ENCODE results near the gene TMEM63C. TPM values are rescaled to one million over a fixed set of nuclear protein-coding genes. Genes with fewer than 3 reads are reported as not detected.

The TMEM63C gene
- total RNA-seq, 1 experiment from 2014 or later: 0.13 TPM

DNA sequence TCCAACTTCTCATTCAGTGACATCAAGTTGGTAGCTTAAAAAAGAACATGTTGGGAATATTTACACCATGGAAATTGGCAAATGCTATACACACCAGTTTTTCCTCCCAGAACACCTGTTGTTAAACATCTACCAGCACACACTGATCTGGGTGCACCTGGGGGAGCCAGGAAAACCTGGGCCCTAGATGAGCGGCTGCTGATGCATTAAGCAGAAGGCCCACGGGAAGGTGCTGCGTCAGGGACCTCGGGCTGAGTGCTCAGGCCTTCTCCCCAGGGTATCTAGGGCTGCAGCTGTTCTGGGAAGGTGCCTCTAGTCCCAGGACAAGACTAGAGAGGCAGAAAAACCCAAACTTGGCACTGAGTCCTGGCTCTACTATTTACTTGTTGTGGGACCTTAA, 92.2 kb downstream of the TMEM63C start:
- Histone ChIP-seq H3K27me3 (replicated peaks; ENCODE audit: insufficient read depth, low read depth, low read length, poor library complexity) (peaks cover 28% of the 10 kb centered on the region), H3K4me3 (ENCODE audit: low read depth, low read length, poor library complexity, severe bottlenecking) (no peak overlapping the region), H3K4me1 (ENCODE audit: insufficient read depth, low read length, poor library complexity, severe bottlenecking) (no peaks in the 10 kb centered on the region), H3K9me3 (ENCODE audit: low read depth, low read length, poor library complexity, severe bottlenecking) (no peaks in the 10 kb centered on the region), H3K36me3 (ENCODE audit: insufficient read depth, low read length, poor library complexity, severe bottlenecking) (no peaks in the 10 kb centered on the region), H3K27ac (ENCODE audit: low read depth, low read length, poor library complexity, severe bottlenecking) (no peak overlapping the region)
- no TSS peak for BruUV-seq (replicated peaks)
- POLR2A ChIA-PET (ENCODE audit: low non-redundant PET): no interaction called here
- intact Hi-C loops (cut with micrococcal nuclease; ENCODE audit: unreplicated experiment): no loop called here
- TF ChIP-seq EZH2 (IDR thresholded peaks at IDR 0.05; ENCODE audit: borderline replicate concordance, low read depth, low read length, poor library complexity, severe bottlenecking): no peak
- TF ChIP-seq, protein P1, sequence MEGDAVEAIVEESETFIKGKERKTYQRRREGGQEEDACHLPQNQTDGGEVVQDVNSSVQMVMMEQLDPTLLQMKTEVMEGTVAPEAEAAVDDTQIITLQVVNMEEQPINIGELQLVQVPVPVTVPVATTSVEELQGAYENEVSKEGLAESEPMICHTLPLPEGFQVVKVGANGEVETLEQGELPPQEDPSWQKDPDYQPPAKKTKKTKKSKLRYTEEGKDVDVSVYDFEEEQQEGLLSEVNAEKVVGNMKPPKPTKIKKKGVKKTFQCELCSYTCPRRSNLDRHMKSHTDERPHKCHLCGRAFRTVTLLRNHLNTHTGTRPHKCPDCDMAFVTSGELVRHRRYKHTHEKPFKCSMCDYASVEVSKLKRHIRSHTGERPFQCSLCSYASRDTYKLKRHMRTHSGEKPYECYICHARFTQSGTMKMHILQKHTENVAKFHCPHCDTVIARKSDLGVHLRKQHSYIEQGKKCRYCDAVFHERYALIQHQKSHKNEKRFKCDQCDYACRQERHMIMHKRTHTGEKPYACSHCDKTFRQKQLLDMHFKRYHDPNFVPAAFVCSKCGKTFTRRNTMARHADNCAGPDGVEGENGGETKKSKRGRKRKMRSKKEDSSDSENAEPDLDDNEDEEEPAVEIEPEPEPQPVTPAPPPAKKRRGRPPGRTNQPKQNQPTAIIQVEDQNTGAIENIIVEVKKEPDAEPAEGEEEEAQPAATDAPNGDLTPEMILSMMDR (conservative IDR thresholded peaks at IDR 0.05; ENCODE audit: low read depth, low read length): no peak
- no peak for DNase-seq (ENCODE audit: low spot score)
- CTCF ChIA-PET: no interaction called here

DNA sequence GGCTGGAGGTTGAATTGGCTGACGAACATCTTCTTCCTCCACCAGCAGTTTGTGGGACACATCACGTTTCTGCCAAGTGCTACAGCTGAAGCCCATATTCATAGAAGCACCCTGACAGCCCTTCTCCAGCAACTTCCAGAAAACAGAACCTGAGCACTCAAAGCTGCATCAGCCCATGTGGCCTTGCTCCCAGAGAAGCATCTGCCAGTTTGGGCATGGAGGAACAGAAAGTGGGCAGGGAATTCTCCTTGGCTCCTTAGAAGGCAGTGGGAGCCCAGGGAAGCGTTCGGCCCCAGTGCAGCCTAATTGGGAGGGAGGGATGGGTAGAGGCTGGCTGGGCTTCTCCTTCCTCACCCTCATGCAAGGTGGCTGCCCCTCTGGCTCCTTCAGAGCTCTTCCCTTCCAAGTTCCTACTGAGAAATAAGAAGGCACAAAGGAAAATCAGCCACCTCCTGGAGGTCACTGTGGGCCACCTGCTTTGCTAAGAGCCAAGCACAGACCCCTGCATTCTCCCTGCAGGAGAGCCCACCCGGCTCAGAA, 93.5 kb downstream of the TMEM63C start:
- Histone ChIP-seq H3K4me1 (ENCODE audit: insufficient read depth, low read length, poor library complexity, severe bottlenecking) (no peaks in the 10 kb centered on the region), H3K27ac (ENCODE audit: low read depth, low read length, poor library complexity, severe bottlenecking) (no peak overlapping the region), H3K9me3 (ENCODE audit: low read depth, low read length, poor library complexity, severe bottlenecking) (no peaks in the 10 kb centered on the region), H3K27me3 (replicated peaks; ENCODE audit: insufficient read depth, low read depth, low read length, poor library complexity) (peaks cover 17% of the 10 kb centered on the region), H3K36me3 (ENCODE audit: insufficient read depth, low read length, poor library complexity, severe bottlenecking) (no peaks in the 10 kb centered on the region), H3K4me3 (ENCODE audit: low read depth, low read length, poor library complexity, severe bottlenecking) (no peak overlapping the region)
- TF ChIP-seq, protein P1 (conservative IDR thresholded peaks at IDR 0.05; ENCODE audit: low read depth, low read length): no peak
- no peak for TF ChIP-seq EZH2 (IDR thresholded peaks at IDR 0.05; ENCODE audit: borderline replicate concordance, low read depth, low read length, poor library complexity, severe bottlenecking)
- BruUV-seq (replicated peaks): no TSS peak
- intact Hi-C loops (cut with micrococcal nuclease; ENCODE audit: unreplicated experiment): no loop called here
- DNase-seq (ENCODE audit: low spot score): no peak
- ChIA-PET CTCF (no interaction called here), POLR2A (ENCODE audit: low non-redundant PET) (no interaction called here)

DNA sequence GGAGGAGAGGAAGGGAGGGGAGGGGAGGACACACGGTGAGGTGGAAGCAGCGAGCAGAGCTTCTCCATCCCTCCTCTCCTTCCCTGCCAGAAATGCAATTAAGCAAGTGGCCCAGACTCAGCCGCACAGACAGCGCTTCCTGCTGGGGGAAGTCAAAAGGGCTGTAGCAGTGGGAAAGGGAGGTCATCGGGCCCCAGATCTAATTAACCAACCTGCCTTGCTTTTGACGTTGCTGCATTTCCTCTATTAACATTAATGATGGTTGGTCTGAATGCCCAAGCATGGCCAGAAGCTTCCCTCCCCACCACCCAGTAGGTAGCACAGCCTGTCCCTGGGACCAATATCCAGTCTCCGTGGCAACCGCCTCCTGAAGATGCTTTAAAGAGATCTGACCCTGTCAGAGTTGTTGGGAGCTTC, 94.0 kb downstream of the TMEM63C start:
- H3K4me1 ChIP-seq (ENCODE audit: insufficient read depth, low read length, poor library complexity, severe bottlenecking): no peaks in the 10 kb centered on the region
- peaks cover 12% of the 10 kb centered on the region for H3K27me3 ChIP-seq (replicated peaks; ENCODE audit: insufficient read depth, low read depth, low read length, poor library complexity)
- H3K27ac ChIP-seq (ENCODE audit: low read depth, low read length, poor library complexity, severe bottlenecking): no peak overlapping the region
- H3K4me3 ChIP-seq (ENCODE audit: low read depth, low read length, poor library complexity, severe bottlenecking): no peak overlapping the region
- BruUV-seq (replicated peaks): no TSS peak
- intact Hi-C loops (cut with micrococcal nuclease; ENCODE audit: unreplicated experiment): no loop called here
- H3K36me3 ChIP-seq (ENCODE audit: insufficient read depth, low read length, poor library complexity, severe bottlenecking): no peaks in the 10 kb centered on the region
- H3K9me3 ChIP-seq (ENCODE audit: low read depth, low read length, poor library complexity, severe bottlenecking): no peaks in the 10 kb centered on the region
- DNase-seq (ENCODE audit: low spot score): no peak
- ChIA-PET CTCF (no interaction called here), POLR2A (ENCODE audit: low non-redundant PET) (no interaction called here)
- no peak for TF ChIP-seq EZH2 (IDR thresholded peaks at IDR 0.05; ENCODE audit: borderline replicate concordance, low read depth, low read length, poor library complexity, severe bottlenecking)
- TF ChIP-seq, protein P1 (conservative IDR thresholded peaks at IDR 0.05; ENCODE audit: low read depth, low read length): no peak

Data from A673 (cell line).